SHP77 (cell line): ENCODE measurements around the gene RHOV.
A peak's percentile ranks its signal among the peaks of the same experiment; 100 is the strongest.

ENCODE experiments used
- DNase-seq, 2 experiments: peaks; one replicate each; lab custom pipeline; 2025; lab: John Stamatoyannopoulos, UW

The RHOV gene

DNA sequence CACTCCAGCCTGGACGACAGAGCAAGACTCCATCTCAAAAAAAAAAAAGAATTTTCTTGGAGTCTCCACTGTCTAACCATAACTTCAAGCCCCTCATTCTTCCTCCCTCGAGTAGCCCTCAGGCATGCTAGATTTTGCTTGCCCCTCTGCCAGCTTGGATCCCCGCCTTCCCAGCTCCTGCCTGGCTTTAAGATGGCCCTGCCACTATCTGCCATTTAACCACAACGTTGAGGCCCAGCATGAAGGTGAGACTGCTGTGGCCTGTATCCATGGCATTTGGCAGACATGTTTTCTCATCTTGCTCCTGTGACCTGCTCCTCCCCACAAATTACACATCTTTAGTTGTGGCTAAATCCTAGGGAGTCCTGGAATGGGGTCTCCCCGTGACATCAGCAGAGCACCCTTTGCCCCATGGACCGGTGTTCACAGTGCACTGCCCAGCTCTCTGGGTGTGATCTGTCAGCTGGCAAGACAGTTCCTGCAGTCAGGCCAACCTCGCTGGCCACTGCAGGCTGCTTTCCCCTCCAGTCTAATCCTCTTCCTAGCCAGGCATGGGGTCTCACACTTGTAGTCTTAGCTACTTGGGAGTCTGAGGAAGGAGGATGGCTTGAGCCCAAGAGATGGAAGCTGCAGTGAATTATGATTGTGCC is 30.6 kb upstream of the RHOV start:
- no peak for DNase-seq

DNA sequence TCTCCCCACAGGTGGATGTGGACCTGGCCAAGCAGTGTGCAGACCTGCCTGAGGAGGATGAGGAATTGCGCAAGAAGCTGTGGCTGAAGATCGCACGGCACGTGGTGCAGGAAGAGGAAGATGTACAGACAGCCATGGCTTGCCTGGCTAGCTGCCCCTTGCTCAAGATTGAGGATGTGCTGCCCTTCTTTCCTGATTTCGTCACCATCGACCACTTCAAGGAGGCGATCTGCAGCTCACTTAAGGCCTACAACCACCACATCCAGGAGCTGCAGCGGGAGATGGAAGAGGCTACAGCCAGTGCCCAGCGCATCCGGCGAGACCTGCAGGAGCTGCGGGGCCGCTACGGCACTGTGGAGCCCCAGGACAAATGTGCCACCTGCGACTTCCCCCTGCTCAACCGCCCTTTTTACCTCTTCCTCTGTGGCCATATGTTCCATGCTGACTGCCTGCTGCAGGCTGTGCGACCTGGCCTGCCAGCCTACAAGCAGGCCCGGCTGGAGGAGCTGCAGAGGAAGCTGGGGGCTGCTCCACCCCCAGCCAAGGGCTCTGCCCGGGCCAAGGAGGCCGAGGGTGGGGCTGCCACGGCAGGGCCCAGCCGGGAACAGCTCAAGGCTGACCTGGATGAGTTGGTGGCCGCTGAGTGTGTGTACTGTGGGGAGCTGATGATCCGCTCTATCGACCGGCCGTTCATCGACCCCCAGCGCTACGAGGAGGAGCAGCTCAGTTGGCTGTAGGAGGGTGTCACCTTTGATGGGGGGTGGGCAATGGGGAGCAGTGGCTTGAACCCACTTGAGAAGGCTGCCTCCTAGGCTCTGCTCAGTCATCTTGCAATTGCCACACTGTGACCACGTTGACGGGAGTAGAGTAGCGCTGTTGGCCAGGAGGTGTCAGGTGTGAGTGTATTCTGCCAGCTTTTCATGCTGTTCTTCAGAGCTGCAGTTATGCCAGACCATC is 28.8 kb upstream of the RHOV start:
- no peak for DNase-seq

DNA sequence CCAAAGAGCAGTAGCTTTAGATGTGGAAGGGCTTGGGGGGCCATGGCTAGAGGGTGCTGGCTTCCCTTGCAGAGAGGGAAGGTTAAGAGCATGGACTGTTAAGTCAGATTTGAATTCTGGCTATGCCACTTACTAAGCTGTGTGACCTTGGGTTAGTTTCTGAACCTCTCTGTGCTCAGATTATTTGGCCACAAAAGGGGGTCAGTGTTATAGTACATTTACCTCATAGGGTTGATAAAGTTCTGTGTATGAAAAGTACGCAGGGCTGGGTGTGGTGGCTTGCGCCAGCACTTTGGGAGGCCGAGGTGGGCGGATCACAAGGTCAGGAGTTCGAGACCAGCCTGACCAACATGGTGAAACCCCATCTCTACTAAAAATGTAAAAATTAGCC is 27.0 kb upstream of the RHOV start:
- no peak for DNase-seq

DNA sequence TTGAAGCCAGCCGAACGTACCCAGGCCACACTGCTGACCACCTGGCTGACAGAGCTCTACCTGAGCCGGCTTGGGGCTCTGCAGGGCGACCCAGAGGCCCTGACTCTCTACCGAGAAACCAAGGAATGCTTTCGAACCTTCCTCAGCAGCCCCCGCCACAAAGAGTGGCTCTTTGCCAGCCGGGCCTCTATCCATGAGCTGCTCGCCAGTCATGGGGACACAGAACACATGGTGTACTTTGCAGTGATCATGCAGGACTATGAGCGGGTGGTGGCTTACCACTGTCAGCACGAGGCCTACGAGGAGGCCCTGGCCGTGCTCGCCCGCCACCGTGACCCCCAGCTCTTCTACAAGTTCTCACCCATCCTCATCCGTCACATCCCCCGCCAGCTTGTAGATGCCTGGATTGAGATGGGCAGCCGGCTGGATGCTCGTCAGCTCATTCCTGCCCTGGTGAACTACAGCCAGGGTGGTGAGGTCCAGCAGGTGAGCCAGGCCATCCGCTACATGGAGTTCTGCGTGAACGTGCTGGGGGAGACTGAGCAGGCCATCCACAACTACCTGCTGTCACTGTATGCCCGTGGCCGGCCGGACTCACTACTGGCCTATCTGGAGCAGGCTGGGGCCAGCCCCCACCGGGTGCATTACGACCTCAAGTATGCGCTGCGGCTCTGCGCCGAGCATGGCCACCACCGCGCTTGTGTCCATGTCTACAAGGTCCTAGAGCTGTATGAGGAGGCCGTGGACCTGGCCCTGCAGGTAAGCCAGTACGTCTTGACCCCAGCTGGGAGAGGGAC is 26.4 kb upstream of the RHOV start:
- DNase-seq: no peak

DNA sequence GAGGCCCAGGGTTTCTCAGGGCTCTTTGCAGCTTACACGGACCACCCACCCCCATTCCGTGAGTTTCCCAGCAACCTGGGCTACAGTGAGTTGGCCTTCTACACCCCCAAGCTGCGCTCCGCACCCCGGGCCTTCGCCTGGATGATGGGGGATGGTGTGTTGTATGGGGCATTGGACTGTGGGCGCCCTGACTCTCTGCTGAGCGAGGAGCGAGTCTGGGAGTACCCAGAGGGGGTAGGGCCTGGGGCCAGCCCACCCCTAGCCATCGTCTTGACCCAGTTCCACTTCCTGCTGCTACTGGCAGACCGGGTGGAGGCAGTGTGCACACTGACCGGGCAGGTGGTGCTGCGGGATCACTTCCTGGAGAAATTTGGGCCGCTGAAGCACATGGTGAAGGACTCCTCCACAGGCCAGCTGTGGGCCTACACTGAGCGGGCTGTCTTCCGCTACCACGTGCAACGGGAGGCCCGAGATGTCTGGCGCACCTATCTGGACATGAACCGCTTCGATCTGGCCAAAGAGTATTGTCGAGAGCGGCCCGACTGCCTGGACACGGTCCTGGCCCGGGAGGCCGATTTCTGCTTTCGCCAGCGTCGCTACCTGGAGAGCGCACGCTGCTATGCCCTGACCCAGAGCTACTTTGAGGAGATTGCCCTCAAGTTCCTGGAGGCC is 25.6 kb upstream of the RHOV start:
- DNase-seq: no peak

DNA sequence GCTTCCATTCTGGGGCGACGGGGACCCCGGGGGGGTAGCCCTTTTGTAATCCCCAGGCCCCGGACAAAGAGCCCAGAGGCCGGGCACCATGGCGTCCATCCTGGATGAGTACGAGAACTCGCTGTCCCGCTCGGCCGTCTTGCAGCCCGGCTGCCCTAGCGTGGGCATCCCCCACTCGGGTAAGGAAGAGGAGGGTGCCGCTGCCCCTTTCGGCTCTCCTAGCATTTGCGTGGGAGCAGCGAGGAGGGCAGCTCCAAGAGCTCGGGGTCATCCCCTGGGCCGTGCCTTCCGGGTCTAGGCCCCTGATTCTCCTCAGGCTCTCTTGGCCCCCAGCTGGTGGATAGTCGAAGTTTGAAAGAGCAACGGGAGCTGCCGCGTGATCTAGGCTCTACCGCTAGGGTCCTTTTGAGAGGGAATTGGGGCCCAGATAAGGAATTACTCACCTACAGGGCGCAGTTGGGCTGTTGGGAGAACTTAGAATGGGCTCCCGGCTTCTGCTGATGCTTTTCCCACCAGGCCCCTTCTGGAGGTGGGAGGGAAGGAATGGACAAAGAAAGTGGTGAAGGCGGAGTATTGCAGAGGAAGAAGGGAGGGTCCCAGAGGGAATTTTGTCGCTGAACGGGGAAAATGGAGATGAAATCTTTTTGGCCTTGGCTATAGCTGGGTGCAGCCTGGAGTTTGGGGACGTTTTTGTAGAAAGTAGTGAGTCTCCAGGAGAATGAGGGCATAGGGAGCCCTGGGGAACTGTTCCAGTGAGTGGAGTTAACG is 20.8 kb upstream of the RHOV start:
- peak; percentile 53 to 71 for DNase-seq

DNA sequence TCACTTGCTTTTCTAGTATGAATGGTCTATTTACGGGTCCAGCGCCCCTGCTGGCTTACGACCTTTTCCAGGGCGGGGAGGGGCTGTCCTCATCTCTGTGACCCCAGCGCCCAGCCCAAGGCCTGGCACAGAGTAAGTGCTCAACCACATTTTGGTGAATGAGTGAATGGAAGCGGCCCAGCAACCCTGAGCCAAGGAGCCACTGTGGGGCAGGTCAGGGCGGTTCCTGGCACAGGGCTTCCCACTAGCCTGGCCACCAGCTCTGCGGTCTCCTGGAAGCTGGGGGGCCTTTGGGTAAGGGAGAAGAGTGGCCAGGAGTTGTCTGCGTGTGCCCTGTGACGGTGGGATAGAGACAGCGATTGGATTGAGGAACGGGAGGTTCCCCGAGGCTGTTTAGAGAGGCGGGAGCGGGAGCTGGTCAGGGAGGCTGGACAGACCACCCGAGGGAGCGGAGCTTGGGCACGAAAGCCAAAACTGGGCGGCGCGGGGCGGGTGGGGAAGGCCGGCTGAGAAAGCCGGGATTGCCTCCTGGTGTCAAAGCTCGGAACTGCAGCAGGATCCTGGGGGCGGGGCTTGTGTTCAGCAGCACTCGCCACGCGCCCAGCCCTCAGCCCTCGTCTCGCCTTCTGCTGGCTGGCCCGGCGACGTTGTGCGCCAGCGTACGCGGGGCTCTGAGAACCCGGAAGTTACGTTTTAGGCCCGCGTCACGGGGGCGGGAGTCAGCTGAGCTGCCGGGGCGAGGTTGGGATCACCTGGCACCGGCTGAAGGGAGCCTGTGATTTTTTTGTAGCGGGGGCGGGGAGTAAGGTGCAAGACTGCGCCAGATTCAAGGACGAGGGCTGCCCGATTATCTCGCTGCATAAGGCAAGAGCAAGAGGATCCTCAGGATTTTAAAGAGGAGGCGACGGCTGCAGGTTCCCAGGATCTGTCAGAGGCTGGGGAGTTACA is 20.0 kb upstream of the RHOV start, which contains the start of gene VPS18:
TSS of gene VPS18 (plus strand) at position 718 of the 948 bp plus-strand sequence. CDS start 319 bp downstream, outside the sequence.
- DNase-seq: peak; percentile 96 to 97

DNA sequence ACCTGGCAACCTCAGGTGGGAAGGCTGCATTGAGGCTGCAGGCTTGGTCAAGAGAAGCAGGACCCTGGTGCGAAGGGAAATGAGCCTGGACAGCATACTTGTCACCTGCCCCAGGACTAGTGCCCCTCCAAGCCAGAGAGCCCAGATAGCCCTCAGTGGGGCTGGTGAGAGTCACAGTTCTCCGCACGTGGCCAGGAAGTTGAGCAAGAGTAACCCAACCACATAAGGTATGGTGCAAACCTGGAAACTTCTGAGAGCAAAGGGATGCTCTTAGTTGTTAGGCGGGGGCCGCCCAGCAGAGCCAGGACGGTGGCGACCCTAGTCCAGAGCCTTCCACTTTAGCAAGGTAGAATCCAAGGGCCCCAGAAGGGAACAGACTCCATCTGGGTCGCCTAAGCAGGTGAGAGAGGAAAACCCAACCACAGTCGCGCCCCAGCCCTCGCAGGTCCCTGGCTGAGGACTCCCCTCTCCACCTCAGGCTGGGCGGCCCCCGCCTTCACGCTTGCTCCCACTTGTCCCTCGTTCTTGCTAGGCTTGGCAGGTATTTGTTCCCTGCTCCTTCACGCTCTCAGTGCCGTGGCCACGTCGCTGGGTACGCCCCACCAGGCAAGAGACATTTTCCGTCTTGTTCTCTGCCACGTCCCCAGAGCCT is 19.1 kb upstream of the RHOV start:
- no peak for DNase-seq

DNA sequence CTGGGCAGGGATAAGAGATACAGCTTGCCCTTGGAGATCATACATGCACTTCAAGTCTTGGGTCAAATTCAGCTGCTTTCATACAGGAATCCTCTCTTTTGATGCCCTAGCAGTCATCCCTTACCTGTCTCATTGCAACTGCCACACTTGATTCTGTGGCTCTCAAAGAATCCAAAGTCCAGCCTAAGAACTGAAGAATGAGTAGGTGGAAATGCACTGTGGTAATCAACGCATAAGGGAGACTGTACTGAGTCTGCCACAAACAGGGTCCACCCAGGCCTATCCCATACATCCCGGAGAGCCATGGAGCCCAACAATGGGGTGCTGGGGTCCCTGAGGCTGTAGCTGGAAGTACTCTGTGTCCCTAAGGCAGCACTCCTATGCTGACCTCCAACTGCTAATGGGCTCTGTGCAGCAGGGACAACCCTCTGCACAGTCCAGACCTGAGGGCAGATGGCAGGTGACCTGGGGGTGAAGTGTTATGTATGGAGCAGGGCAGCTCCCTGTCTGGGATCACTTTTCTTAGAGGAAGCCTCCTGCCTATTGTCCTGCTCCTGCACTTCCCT is 18.5 kb upstream of the RHOV start:
- DNase-seq: no peak

DNA sequence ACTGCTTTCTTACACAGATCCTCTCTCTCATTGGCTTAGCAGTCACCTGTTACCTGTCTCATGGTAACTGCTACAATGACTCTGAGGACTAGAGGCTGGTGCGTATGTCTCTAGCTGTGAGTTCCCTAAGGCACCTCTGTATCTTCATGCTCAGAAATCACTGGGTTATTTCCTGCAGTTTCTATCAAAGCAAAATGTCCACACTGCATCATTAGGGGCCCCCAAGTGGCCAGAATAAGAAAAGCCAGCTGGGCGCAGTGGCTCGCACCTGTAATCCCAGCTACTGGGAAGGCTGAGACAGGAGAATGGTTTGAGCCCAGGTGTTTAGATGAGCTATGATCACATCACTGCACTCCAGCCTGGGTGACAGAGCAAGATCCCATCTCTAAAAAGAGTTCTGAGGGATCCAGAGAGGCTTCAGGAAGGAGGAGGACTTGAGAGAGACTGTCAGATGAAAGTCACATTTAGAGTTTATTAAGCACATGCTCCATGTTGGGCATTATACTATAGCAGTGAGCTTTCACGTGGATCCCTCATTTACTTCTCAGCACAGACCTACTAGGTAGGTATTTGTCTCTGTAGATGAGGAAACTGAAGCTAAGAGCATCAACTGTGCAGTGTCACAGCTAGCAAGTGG is 17.9 kb upstream of the RHOV start:
- DNase-seq: peak; percentile 52 to 53

DNA sequence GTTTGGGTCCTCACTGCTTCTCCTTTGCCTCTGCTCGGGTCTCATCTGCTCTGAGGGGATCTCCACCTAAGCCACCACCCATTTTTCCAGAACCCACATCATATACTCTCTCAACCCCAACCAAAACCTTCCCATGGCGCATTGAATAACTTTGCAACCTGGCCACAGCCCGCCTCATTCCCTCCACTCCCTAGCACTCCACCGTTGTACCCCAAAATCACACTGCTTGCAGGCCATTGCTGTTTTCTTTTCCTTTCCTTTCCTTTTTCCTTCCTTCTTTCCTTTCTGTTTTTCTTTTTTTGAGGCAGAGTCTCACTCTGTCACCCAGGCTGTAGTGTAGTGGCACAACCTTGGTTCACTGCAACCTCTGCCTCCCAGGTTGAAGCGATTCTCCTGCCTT is 17.1 kb upstream of the RHOV start:
- DNase-seq: no peak

DNA sequence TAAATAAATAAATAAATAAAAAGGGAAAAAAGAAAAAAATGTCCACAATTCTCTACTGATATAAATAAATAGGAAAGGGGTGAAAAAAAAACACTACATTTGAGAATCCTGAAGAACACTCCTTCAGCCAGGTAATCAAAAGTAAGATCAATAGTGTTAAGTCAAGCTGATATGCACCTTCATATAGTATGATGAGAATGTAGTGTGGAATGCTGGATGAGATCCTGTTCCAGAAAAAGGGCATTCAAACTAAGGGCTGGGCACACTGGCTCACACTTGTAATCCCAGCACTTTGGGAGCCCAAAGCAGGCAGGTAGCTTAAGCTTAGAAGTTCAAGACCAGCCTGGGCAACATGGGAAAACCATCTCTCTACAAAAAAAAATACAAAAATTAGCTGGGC is 15.1 kb upstream of the RHOV start:
- DNase-seq: no peak

DNA sequence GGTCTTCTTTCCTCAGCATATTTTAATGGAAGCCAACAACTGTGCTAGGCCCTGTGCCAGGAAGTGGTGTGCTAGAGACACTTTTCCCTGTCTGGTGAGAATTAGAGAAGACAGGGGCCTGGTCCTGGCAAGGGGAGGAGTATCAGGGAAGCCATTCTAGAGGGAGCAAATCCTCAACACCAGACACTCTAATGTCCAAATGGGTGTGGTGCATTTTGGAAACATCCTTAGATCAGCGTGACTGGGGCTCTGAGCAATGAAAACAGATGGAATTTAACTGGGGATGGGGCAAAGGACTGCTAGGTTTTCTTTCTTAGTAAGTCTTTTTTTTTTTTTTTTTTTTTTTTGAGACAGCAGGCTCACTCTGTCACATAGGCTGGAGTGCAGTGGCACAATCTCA is 12.6 kb upstream of the RHOV start:
- DNase-seq: no peak

DNA sequence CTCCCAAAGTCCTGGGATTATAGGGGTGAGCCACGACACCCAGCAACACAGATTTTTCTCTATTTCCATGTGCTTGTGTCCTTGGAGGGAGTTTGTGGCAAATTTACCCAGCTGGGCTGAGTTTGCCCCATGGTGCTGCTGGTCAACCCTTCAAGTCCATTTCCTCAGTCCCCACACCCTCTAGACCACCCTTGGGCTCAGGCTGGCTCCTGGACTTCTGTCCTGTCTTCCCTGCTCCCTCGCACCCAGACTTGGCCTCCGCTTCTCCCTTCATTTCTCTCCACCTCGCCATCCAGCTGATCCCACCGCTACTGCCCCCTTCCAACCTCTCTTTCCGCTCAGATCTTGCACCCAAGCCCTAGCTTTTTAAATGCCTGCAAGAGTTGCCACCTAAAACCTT is 7.3 kb upstream of the RHOV start:
- no peak for DNase-seq

DNA sequence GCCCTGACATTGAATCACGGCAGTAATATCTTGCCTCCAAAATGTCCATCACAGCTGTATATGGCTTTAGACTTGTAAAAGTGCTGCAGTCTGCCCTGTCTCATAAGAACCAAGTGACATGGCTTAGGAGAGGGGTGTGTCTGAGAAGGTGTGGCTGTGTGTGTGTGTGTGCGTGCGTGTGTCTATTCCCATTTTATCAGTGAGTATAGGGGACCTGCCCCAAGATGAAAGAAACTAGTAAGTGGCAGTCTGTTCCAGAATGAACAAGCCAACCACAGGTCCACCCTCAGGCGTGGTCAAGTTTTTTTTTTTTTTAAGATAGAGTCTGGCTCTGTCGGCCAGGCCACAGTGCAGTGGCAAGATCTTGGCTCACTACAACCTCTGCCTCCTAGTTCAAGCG is 5.6 kb upstream of the RHOV start:
- no peak for DNase-seq

DNA sequence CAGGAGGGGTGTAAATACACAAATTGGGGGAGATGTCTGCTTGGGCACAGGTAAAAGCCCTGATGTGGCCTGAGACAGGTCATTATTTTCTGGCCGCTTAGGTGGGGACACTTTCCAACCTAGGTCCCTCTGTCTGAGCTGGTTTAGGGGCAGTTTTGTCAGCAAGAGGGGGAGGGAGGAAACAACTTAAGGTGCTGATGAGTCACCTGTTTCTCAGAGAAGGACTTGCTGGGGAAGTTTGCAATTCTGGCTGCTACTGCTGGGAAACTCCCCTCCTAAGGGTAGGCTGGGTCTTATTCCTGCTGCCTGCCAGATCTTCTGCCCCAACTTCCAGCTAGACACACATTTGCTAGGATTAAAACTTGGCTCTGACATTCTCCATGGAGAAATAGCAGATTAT is 4.8 kb upstream of the RHOV start:
- no peak for DNase-seq

DNA sequence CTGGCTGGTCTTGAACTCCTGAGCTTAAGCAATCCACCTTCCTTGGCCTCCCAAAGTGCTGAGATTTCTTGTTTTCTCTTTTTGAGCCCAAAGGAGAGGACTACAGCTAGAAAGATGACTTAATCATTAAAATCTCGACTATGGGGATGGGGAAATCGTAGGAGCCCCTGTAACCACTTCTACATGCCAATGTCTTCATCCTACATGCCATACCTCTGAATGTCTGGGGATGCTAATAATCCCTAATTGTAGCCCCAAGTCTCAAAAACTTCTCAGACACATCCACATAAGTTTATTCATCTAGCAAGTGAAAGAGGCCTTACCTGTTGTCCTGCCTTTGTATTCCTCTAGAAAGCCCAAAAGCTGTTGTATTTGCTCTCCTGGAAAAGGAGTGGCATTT is 3.7 kb upstream of the RHOV start:
- DNase-seq: no peak

DNA sequence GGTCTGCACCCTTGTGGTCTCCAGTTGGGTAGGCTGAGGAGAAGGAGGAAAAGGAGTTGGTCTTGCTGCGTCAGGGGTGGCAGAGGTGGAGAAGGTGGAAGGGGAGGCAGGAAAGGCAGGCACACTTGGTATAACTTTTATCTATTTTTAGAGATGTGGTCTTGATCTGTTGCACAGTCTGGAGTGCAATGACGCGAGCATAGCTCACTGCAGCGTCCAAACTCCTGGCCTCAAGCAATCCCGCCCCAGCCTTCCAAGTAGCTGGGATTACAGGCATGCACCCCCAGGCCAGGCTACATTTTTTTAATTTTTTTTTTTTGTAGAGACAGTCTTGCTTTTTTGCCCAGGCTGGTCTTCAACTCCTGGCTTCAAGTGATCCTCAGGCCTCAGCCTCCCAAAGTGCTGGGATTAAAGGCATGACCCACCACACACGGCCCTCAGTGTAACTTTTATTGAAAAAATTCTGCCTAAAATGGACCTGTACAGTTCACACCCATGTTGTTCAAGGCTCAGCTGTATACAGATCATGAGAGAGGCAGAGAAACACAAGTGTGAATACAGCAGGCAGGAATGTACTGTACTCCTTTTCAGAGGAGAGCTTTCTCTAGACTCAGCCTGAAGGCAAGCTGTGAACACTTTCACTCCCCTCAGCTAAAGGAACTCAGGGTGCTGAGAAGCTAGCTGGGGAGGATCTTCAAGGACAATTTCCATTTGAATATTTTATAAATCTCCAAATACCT is 2.1 kb upstream of the RHOV start:
- no peak for DNase-seq
